Measurements from ENCODE around the gene FILIP1L. TPM values are rescaled to one million over a fixed set of nuclear protein-coding genes. Genes with fewer than 3 reads are reported as not detected.

FILIP1L gene
- total RNA-seq, 1 experiment from 2014 or later = 0.17 TPM

DNA sequence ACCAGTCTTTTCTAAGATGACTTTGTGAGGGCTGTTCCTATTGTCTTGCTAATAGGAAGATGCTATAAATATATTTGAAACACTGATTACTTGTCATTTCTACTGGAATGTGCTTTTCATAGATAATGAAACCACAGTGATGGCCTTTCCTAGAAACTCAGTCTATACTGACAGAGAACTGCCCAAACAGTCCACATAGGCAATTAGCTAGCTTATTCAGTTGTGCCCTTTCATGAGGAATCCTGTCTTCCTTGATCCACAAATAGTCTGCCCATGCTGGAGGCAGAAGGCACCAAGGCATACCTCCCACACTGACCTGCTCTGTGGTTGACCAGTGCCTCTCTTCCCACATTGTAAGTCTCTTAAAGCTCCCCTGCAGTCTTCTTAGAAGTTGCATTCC is 160.7 kb downstream of the FILIP1L start:
- no peaks in the 10 kb centered on the region for H4K20me1 ChIP-seq (ENCODE audit: insufficient read depth)
- ATAC-seq (no peak), DNase-seq (ENCODE audit: low read depth, low spot score) (no peak)
- H3K9me2 ChIP-seq (ENCODE audit: insufficient read depth) = no peaks in the 10 kb centered on the region
- no TSS peak for BruUV-seq (replicated peaks)
- H3K36me3 ChIP-seq (ENCODE audit: control insufficient read depth in 1 of 2, insufficient read depth in 2 of 2, low read length in 2 of 2) = no peaks in the 10 kb centered on the region
- H3K9ac ChIP-seq (ENCODE audit: low read length) = no peak overlapping the region
- intact Hi-C loops (cut with micrococcal nuclease) = no loop called here
- H3K4me3 ChIP-seq (replicated peaks in 1 of 2; ENCODE audit: low read depth in 1 of 2, low read length in 2 of 2) = no peak overlapping the region
- RAD21 ChIA-PET (ENCODE audit: low non-redundant PET in 1 of 2, low total read pairs in 2 of 2, uncharacterized antibody in 2 of 2, unreplicated experiment in 2 of 2) = no interaction called here
- no peak for TF ChIP-seq JUND (IDR thresholded peaks at IDR 0.05)
- no peak for TF ChIP-seq POLR2A (IDR thresholded peaks at IDR 0.05; ENCODE audit: borderline replicate concordance, extremely low read depth, insufficient read depth, insufficient read length)
- no peak for TF ChIP-seq SIN3A (IDR thresholded peaks at IDR 0.05; ENCODE audit: low read depth)
- TF ChIP-seq CTCF (IDR thresholded peaks at IDR 0.05 in 2 of 3, conservative IDR thresholded peaks at IDR 0.05 in 1 of 3; ENCODE audit: borderline replicate concordance in 1 of 3, insufficient read depth in 1 of 3, low read depth in 2 of 3, low read length in 2 of 3) = no peak
- TF ChIP-seq CEBPB (IDR thresholded peaks at IDR 0.05; ENCODE audit: low read depth) = no peak
- no peak for TF ChIP-seq ZFX (IDR thresholded peaks at IDR 0.05)
- no peak for TF ChIP-seq FOSL1 (IDR thresholded peaks at IDR 0.05; ENCODE audit: low read depth)
- no peak for TF ChIP-seq ELF1 (IDR thresholded peaks at IDR 0.05; ENCODE audit: borderline replicate concordance, low read depth)
- no peak for TF ChIP-seq POLR2AphosphoS5 (IDR thresholded peaks at IDR 0.05; ENCODE audit: low read depth, low read length)
- TF ChIP-seq SP1 (IDR thresholded peaks at IDR 0.05; ENCODE audit: low read depth) = no peak
- TF ChIP-seq RAD21 (IDR thresholded peaks at IDR 0.05; ENCODE audit: low read depth) = no peak
- no peak for TF ChIP-seq EZH2phosphoT487 (IDR thresholded peaks at IDR 0.05; ENCODE audit: borderline replicate concordance)
- no peak for TF ChIP-seq EZH2 (IDR thresholded peaks at IDR 0.05)
- TF ChIP-seq CBX3 (IDR thresholded peaks at IDR 0.05; ENCODE audit: low read depth) = no peak
- no peak for TF ChIP-seq ATF3 (IDR thresholded peaks at IDR 0.05)
- TF ChIP-seq, protein P1, sequence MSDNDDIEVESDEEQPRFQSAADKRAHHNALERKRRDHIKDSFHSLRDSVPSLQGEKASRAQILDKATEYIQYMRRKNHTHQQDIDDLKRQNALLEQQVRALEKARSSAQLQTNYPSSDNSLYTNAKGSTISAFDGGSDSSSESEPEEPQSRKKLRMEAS (IDR thresholded peaks at IDR 0.05) = no peak
- TF ChIP-seq, protein P2, sequence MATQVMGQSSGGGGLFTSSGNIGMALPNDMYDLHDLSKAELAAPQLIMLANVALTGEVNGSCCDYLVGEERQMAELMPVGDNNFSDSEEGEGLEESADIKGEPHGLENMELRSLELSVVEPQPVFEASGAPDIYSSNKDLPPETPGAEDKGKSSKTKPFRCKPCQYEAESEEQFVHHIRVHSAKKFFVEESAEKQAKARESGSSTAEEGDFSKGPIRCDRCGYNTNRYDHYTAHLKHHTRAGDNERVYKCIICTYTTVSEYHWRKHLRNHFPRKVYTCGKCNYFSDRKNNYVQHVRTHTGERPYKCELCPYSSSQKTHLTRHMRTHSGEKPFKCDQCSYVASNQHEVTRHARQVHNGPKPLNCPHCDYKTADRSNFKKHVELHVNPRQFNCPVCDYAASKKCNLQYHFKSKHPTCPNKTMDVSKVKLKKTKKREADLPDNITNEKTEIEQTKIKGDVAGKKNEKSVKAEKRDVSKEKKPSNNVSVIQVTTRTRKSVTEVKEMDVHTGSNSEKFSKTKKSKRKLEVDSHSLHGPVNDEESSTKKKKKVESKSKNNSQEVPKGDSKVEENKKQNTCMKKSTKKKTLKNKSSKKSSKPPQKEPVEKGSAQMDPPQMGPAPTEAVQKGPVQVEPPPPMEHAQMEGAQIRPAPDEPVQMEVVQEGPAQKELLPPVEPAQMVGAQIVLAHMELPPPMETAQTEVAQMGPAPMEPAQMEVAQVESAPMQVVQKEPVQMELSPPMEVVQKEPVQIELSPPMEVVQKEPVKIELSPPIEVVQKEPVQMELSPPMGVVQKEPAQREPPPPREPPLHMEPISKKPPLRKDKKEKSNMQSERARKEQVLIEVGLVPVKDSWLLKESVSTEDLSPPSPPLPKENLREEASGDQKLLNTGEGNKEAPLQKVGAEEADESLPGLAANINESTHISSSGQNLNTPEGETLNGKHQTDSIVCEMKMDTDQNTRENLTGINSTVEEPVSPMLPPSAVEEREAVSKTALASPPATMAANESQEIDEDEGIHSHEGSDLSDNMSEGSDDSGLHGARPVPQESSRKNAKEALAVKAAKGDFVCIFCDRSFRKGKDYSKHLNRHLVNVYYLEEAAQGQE (IDR thresholded peaks at IDR 0.05; ENCODE audit: low read depth) = no peak
- H2AFZ ChIP-seq (ENCODE audit: low read depth, low read length, poor library complexity, severe bottlenecking) = no peak overlapping the region
- POLR2A ChIA-PET = no interaction called here
- no peaks in the 10 kb centered on the region for H3K79me2 ChIP-seq (ENCODE audit: insufficient read depth, low read length)
- no peak overlapping the region for H3K4me2 ChIP-seq (ENCODE audit: low read length)
- no peaks in the 10 kb centered on the region for H3K27me3 ChIP-seq (ENCODE audit: insufficient read depth, low read length)
- H3K27ac ChIP-seq (ENCODE audit: low read depth, low read length) = no peak overlapping the region
- no peaks in the 10 kb centered on the region for H3K9me3 ChIP-seq (ENCODE audit: control insufficient read depth in 1 of 2, insufficient read depth in 1 of 2, low read depth in 1 of 2, low read length in 2 of 2)
- CTCF ChIA-PET = no interaction called here
- H3K4me1 ChIP-seq (ENCODE audit: control insufficient read depth in 1 of 2, insufficient read depth in 2 of 2, low read length in 2 of 2) = no peaks in the 10 kb centered on the region

Measured in HCT116 (cell line).